ENCODE measurements around the gene ZBED5. TPM values are rescaled to one million over a fixed set of nuclear protein-coding genes. Genes with fewer than 3 reads are reported as not detected.
"Not testable (repeated sequence)": the region's sequence is repeated elsewhere in the genome, so short reads cannot be mapped to it uniquely, and the experiment has no call there.

The ZBED5 gene
- total RNA-seq, 1 experiment from 2014 or later, result 43.5 TPM

DNA sequence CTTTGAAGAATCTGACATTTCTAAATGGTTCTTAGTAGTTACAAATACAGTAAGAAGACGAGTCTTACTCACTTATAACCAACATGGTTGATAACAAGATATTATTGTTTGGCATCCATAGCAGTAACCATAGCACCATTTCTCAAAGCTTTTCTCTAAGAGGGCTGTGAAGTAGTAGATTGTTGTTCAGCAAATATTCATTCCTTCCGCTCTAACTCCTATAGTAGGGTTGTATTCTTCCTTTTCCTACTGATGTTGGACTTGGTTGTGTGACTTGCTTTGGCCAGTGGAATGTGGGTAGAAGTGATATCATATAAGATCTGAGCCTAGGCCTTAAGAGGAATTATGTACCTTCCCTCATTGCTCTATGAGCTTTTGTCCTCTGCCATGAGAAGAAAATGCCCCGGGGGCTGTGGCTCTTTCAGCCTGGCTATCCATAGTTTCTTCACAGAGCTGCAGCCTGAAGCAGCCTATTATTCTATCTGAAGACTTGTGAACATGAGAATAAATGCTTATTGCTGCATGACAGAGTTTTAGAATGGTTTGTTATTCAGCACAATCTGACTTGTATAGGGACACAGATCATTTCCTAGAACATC is 28.9 kb upstream of the ZBED5 start:
- intact Hi-C loops (cut with micrococcal nuclease; ENCODE audit: unreplicated experiment), result no loop called here
- H3K4me3 ChIP-seq (ENCODE audit: low read depth, low read length, poor library complexity, severe bottlenecking), result no peak overlapping the region
- no TSS peak for BruUV-seq (replicated peaks)
- POLR2A ChIA-PET (ENCODE audit: low non-redundant PET), result no interaction called here
- CTCF ChIA-PET, result no interaction called here
- DNase-seq (ENCODE audit: low spot score), result no peak
- no peaks in the 10 kb centered on the region for H3K4me1 ChIP-seq (ENCODE audit: insufficient read depth, low read length, poor library complexity, severe bottlenecking)
- no peaks in the 10 kb centered on the region for H3K9me3 ChIP-seq (ENCODE audit: low read depth, low read length, poor library complexity, severe bottlenecking)
- no peaks in the 10 kb centered on the region for H3K27me3 ChIP-seq (replicated peaks; ENCODE audit: insufficient read depth, low read depth, low read length, poor library complexity)
- H3K27ac ChIP-seq (ENCODE audit: low read depth, low read length, poor library complexity, severe bottlenecking), result no peak overlapping the region
- TF ChIP-seq, protein P1, sequence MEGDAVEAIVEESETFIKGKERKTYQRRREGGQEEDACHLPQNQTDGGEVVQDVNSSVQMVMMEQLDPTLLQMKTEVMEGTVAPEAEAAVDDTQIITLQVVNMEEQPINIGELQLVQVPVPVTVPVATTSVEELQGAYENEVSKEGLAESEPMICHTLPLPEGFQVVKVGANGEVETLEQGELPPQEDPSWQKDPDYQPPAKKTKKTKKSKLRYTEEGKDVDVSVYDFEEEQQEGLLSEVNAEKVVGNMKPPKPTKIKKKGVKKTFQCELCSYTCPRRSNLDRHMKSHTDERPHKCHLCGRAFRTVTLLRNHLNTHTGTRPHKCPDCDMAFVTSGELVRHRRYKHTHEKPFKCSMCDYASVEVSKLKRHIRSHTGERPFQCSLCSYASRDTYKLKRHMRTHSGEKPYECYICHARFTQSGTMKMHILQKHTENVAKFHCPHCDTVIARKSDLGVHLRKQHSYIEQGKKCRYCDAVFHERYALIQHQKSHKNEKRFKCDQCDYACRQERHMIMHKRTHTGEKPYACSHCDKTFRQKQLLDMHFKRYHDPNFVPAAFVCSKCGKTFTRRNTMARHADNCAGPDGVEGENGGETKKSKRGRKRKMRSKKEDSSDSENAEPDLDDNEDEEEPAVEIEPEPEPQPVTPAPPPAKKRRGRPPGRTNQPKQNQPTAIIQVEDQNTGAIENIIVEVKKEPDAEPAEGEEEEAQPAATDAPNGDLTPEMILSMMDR (conservative IDR thresholded peaks at IDR 0.05; ENCODE audit: low read depth, low read length), result no peak
- TF ChIP-seq EZH2 (IDR thresholded peaks at IDR 0.05; ENCODE audit: borderline replicate concordance, low read depth, low read length, poor library complexity, severe bottlenecking), result no peak
- H3K36me3 ChIP-seq (ENCODE audit: insufficient read depth, low read length, poor library complexity, severe bottlenecking), result no peaks in the 10 kb centered on the region

DNA sequence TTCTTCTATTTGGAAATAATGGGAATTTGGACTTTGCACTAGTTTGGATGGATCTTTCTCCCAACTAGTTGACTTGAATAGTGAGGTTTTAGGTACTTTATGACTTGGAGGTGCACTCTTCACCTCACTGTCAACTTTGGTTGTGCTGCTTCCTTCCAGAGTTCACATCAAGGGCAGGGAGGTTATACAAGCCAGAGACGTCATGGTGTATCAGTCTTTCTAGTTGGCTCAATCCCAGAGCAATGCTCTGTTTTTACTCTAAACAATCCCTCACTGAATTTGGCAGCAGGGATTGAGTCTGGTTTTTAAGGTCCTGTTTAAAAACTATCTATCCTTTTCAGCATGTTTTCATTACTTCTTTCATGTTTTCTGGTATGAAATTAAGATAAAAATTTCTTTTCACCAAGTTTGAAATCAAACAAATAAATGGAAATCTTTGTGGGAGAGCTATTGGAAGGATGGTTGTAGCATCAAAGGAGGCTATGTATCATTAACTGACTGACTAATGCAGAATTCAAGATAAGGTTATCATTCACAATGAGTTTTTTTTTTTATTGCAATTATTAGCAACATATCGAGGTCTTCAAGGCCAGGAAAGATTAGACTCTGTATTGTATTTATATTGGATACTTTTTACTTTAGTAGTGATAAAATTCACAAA is 28.0 kb upstream of the ZBED5 start:
- ChIA-PET POLR2A (ENCODE audit: low non-redundant PET) (no interaction called here), CTCF (no interaction called here)
- intact Hi-C loops (cut with micrococcal nuclease; ENCODE audit: unreplicated experiment), result no loop called here
- DNase-seq (ENCODE audit: low spot score), result no peak
- Histone ChIP-seq H3K27me3 (replicated peaks; ENCODE audit: insufficient read depth, low read depth, low read length, poor library complexity) (no peaks in the 10 kb centered on the region), H3K36me3 (ENCODE audit: insufficient read depth, low read length, poor library complexity, severe bottlenecking) (no peaks in the 10 kb centered on the region), H3K4me1 (ENCODE audit: insufficient read depth, low read length, poor library complexity, severe bottlenecking) (no peaks in the 10 kb centered on the region), H3K9me3 (ENCODE audit: low read depth, low read length, poor library complexity, severe bottlenecking) (no peaks in the 10 kb centered on the region), H3K4me3 (ENCODE audit: low read depth, low read length, poor library complexity, severe bottlenecking) (no peak overlapping the region), H3K27ac (ENCODE audit: low read depth, low read length, poor library complexity, severe bottlenecking) (no peak overlapping the region)
- no TSS peak for BruUV-seq (replicated peaks)
- TF ChIP-seq EZH2 (IDR thresholded peaks at IDR 0.05; ENCODE audit: borderline replicate concordance, low read depth, low read length, poor library complexity, severe bottlenecking), result no peak
- TF ChIP-seq, protein P1 (conservative IDR thresholded peaks at IDR 0.05; ENCODE audit: low read depth, low read length), result no peak

DNA sequence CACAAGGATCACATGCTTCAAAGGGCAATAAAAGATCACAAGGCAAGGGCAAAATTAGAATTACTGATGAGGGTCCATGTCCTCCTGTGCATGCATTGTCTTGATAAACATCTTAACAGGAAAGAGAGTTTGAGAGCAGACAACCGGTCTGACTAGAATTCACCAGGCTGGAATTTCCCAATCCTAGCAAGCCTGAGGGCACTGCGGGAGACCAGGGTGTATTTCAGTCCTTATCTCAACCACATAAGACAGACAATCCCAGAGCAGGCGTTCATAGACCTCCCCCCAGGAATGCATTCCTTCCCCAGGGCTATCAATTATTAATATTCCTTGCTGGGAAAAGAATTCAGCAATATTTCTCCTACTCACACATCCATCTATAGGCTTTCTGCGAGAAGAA is 26.4 kb upstream of the ZBED5 start:
- DNase-seq (ENCODE audit: low spot score); H3K27me3 ChIP-seq (replicated peaks; ENCODE audit: insufficient read depth, low read depth, low read length, poor library complexity); H3K4me3 ChIP-seq (ENCODE audit: low read depth, low read length, poor library complexity, severe bottlenecking); POLR2A ChIA-PET (ENCODE audit: low non-redundant PET); H3K27ac ChIP-seq (ENCODE audit: low read depth, low read length, poor library complexity, severe bottlenecking); BruUV-seq (replicated peaks); intact Hi-C loops (cut with micrococcal nuclease; ENCODE audit: unreplicated experiment); H3K4me1 ChIP-seq (ENCODE audit: insufficient read depth, low read length, poor library complexity, severe bottlenecking); H3K36me3 ChIP-seq (ENCODE audit: insufficient read depth, low read length, poor library complexity, severe bottlenecking); CTCF ChIA-PET; H3K9me3 ChIP-seq (ENCODE audit: low read depth, low read length, poor library complexity, severe bottlenecking): not testable (repeated sequence)

DNA sequence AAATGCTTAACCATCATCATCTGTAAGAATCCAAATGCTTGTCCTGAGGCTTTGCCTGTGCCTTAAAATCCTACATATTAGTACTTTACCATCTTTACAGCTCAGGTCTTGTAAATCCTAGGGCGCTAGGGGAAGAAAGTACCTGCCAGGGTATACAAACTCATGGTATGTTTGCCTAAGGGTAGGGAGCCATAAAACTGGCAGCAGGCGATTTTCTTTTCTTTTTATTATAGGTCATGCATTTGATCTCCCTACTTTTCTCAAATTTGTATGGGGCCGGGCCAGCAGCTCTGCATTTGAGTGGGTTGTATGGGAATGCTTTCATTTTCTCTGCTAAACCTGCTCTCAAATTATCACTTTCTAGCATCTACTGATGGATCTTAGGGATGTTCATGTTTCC is 24.0 kb upstream of the ZBED5 start:
- Histone ChIP-seq H3K27ac (ENCODE audit: low read depth, low read length, poor library complexity, severe bottlenecking) (no peak overlapping the region), H3K4me3 (ENCODE audit: low read depth, low read length, poor library complexity, severe bottlenecking) (no peak overlapping the region), H3K27me3 (replicated peaks; ENCODE audit: insufficient read depth, low read depth, low read length, poor library complexity) (no peaks in the 10 kb centered on the region), H3K9me3 (ENCODE audit: low read depth, low read length, poor library complexity, severe bottlenecking) (no peaks in the 10 kb centered on the region), H3K4me1 (ENCODE audit: insufficient read depth, low read length, poor library complexity, severe bottlenecking) (no peaks in the 10 kb centered on the region), H3K36me3 (ENCODE audit: insufficient read depth, low read length, poor library complexity, severe bottlenecking) (no peaks in the 10 kb centered on the region)
- TF ChIP-seq, protein P1 (conservative IDR thresholded peaks at IDR 0.05; ENCODE audit: low read depth, low read length), result no peak
- no peak for TF ChIP-seq EZH2 (IDR thresholded peaks at IDR 0.05; ENCODE audit: borderline replicate concordance, low read depth, low read length, poor library complexity, severe bottlenecking)
- no peak for DNase-seq (ENCODE audit: low spot score)
- intact Hi-C loops (cut with micrococcal nuclease; ENCODE audit: unreplicated experiment), result no loop called here
- BruUV-seq (replicated peaks), result no TSS peak
- ChIA-PET CTCF (no interaction called here), POLR2A (ENCODE audit: low non-redundant PET) (no interaction called here)

All from A673 (cell line).